Measurements from ENCODE around the gene RAB25.

- TF ChIP-seq CTCF (tag by site-specific recombination; IDR thresholded peaks at IDR 0.05) (no peak), ZNF23 (tag by site-specific recombination; IDR thresholded peaks at IDR 0.05; ENCODE audit: borderline replicate concordance) (no peak), ZSCAN23 (tag by site-specific recombination; IDR thresholded peaks at IDR 0.05) (no peak), ZNF626 (tag by site-specific recombination; IDR thresholded peaks at IDR 0.05) (no peak), ZBTB11 (tag by site-specific recombination; conservative IDR thresholded peaks at IDR 0.05; ENCODE audit: low read depth) (no peak), IKZF3 (tag by site-specific recombination; IDR thresholded peaks at IDR 0.05) (no peak), ZNF513 (tag by site-specific recombination; IDR thresholded peaks at IDR 0.05) (no peak), ZNF561 (tag by site-specific recombination; IDR thresholded peaks at IDR 0.05; ENCODE audit: borderline replicate concordance) (no peak), HOXC10 (CRISPR knock-in tag; IDR thresholded peaks at IDR 0.05) (no peak)
Observed at GRCh38 chr1:156069490-156070455, 8.8 kb downstream of the RAB25 start.

Measured in HEK293 (cell line).